HG03469 (cell line): ENCODE data around the gene GBA3.

ENCODE experiments used
- ATAC-seq: cut with Tn5 transposase; IDR thresholded peaks from one replicate; pipeline ENCODE4 v1.9.1; 2021; ENCODE audit warnings: mild to moderate bottlenecking, moderate library complexity, moderate number of reproducible peaks; ENCODE audit not compliant: unreplicated experiment

Gene GBA3

GRCh38 chr4:22689428-22689827 is 3.3 kb upstream of the GBA3 start:
- no peak for ATAC-seq

DNA sequence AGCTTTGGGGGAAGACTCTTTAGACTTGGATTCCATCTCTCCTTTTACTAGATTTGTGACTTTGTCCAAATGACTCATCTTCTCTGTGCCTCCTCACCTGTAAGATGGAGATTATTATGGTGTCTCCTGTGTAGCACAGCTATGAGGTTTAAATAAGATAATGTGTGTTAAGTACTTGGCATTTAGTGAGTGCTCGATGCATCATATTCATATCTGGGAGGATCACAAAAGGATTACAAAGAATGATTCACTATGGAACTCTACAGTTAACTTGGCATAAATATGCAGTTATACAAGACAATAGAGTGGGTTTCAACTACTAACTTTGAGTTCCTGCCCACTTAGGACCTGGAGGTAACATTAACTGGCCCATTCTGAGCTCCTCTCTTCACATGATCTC is 2.3 kb downstream of the GBA3 start:
- no peak for ATAC-seq

GRCh38 chr4:22695917-22696316 is 3.2 kb downstream of the GBA3 start:
- ATAC-seq, result no peak

- ATAC-seq, result no peak
Measured at GRCh38 chr4:22703912-22704311, 11.2 kb downstream of the GBA3 start.

DNA sequence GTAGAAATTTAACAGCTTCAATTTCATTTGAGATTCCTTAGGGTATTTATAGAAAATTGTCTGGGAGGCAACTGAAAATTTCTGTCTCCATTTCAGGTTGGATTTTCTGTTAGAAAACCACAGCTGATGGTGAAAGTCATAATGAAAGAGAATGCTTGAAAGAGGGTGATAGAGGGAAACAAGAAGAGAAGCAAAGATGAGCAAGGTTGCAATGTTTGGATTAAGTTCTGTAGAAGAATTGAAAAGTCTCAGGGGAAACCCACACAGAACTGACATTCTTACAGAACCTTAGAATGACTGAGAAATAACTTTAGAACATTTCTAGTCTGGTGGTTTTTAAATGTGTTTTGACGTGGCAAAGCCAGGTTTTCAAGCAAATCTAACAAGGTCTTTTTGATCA is 14.7 kb downstream of the GBA3 start:
- ATAC-seq, result no peak

DNA sequence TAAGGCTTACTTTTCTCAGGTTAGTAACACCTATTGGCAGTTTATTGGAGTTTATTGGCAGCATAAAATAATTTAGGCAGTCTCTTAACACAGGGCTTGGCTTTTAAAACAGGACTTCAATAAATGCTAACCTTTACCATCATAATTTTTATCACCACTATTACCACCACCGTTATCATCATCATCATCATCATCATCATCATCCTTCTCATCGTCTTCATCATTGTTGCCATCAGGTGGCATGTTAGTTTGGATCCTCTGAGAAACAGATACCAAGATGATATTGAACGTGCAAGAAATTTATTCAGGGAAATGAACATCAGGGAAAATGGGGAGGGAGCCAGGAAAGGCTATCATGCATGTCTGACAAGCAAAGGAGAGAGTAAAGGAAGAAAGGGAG is 16.2 kb downstream of the GBA3 start:
- no peak for ATAC-seq

DNA sequence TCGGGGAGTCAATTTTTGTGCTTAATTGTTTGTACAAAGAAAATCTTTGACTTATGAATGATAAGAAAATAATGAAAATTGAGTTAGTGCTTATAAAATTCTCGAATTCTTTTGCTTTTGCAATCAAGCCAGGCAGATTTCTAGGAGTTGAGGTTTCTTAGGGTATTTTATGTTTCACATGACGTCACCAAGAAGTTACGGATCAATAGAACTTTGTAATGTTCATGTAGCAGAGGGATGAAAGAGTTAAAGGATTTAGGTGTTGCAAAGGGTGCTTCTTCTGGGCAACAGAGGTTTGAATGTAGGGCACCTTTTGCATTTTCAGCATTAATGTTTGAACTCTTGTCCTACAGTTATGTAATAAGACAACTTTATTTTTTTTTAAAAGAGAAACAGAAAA is 19.4 kb downstream of the GBA3 start:
- no peak for ATAC-seq

GRCh38 chr4:22712529-22712928 is 19.8 kb downstream of the GBA3 start:
- no peak for ATAC-seq

- no peak for ATAC-seq
Measured at GRCh38 chr4:22713841-22714240, 21.1 kb downstream of the GBA3 start.

DNA sequence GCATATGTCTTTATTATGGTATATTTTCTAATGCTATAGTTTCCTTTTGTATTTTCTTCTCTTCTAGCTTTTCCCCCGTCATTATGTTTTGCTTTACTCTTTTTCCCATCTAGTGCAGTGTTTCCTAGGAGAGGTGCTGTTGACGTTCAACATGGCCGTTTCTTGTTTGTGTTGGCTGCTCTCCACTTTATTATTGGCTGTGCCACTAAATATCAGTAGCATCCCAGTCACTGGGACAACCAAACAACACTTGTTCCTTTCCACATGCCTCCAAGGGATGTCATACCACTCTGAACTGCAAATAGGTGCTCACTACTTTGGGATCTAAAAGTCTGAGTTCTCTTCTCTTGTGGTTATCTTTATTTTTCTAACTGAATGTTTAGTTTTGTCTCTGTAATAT is 26.5 kb downstream of the GBA3 start:
- ATAC-seq, result no peak

DNA sequence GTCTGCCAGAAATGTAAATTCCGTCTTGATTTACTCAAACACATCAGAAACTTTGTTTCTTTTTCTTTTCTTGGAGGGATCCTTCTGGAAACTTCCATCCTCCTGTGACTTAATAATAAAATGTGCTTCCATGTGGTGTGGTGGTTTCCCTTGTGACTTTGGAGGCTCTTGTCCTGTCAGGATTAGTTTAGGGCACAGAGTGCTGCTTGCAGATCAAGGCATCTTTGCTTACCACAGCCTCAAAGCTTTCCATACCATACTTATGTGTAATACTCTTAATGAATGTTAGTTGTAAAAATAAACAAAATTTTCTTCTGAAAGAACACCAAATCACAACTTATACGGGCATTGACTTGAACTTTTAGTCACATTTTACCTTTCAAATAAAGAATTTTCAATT is 27.4 kb downstream of the GBA3 start:
- no peak for ATAC-seq

DNA sequence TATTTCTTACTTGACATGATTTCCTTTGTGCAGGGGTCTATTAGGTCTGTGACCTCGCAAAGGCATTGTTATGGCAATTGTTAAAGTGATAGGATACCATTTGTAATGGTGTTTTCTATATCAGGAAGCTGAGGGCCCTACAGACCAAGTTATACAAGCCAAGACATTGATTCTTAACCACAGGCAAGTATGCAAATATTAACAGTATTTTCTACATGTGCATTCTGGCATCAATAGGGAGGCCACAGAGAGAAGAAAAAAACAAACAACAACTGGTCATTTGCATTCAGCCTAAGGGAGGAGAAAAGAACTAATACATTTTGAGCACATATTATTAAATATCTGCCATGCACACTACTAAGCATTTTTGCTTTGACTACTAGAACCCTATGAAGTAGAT is 28.5 kb downstream of the GBA3 start:
- ATAC-seq, result no peak

- no peak for ATAC-seq
Measured at GRCh38 chr4:22730021-22730420, 37.3 kb downstream of the GBA3 start.

- no peak for ATAC-seq
Measured at GRCh38 chr4:22733816-22734215, 41.1 kb downstream of the GBA3 start.

- ATAC-seq, result no peak
Measured at GRCh38 chr4:22736912-22737311, 44.2 kb downstream of the GBA3 start.

DNA sequence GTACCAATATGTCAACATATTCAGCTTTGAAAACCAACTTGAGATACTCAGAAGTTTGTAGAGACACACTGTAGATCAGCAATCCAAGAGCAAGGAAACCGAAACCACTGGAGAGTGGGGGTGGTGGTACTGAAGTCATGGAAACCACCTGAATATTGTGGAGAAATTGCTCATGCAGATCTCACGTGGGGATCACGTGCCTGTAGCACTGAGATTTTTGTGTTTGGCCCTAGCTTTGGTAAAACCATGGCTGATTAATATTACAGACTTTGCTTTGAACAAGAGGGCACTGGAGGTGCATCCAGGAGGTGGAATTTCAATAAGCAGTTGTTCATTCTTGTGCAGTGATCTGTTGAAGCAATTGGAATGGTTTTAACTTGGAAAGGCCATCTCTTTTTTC is 47.2 kb downstream of the GBA3 start:
- ATAC-seq, result no peak

DNA sequence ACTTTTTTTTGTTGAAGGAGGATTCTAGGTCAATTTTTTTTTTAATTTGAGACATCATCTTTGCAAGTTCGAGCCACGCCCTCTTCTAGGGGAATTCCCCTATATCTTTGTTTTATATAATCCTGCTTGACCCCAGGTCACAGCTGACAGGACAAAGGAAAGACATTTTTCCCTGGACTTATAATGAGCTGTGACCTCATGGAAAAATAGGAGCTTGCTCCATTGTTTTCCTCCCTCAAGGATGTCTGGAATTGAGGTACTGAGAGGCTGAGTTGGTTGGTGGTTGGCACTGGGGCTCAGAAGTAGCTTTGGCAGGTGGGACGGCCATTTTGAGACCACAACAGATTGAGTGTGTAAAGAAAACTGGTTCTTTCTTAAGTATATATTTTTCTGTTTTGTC is 49.0 kb downstream of the GBA3 start:
- no peak for ATAC-seq

GRCh38 chr4:22743290-22743689 is 50.6 kb downstream of the GBA3 start:
- no peak for ATAC-seq

- ATAC-seq, result no peak
Measured at GRCh38 chr4:22744478-22745062, 51.8 kb downstream of the GBA3 start.

- ATAC-seq, result no peak
Measured at GRCh38 chr4:22745234-22745633, 52.5 kb downstream of the GBA3 start.

- ATAC-seq, result no peak
Measured at GRCh38 chr4:22754116-22754515, 61.4 kb downstream of the GBA3 start.

DNA sequence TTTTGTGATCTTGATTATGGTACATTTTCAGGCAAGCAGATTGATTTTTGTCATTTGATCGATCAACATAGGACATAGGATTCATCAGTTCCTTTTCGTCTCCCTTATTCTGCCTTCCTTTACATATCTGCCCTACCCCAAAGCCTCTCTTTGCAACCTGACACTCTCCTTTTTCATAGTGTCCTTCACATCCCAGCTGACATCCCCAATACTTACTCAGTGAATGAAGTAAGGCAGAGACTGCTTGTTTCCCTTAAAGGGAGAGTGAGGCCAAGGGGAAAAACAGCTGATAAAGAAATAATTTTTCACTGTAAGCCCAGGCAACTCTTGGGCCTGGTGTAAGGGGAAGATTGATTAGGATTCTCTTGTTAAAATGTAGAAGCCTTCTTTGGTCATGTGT is 69.8 kb downstream of the GBA3 start:
- ATAC-seq, result no peak

GRCh38 chr4:22764183-22764582 is 71.4 kb downstream of the GBA3 start:
- peak; percentile 46 for ATAC-seq

DNA sequence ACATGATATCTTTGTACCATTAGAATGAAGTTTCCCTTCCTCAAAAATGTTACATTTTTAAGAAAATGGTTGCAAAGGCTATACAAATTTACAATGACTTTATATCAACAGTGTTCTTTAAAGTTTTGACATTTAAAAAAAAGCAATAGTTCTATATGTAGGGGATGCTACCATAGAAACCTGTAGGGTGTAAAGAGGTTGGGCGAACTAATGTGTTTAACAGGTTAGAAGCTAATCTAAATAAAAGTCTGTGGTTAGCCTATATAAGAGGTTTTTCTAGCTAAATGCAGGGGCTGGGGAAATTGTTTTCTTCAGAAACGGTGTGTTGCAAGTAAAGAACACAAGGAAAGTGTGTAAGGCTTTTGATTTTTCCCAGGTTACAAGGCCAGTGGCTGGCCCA is 73.3 kb downstream of the GBA3 start:
- ATAC-seq, result no peak
